ELR (cell line): Measurements from ENCODE around the gene DTX3L.

Source experiments
- DNase-seq: peaks from one replicate; pipeline ENCODE4 v3.0.0-alpha.2; 2015; ENCODE audit warnings: low read depth

The DTX3L gene

DNA sequence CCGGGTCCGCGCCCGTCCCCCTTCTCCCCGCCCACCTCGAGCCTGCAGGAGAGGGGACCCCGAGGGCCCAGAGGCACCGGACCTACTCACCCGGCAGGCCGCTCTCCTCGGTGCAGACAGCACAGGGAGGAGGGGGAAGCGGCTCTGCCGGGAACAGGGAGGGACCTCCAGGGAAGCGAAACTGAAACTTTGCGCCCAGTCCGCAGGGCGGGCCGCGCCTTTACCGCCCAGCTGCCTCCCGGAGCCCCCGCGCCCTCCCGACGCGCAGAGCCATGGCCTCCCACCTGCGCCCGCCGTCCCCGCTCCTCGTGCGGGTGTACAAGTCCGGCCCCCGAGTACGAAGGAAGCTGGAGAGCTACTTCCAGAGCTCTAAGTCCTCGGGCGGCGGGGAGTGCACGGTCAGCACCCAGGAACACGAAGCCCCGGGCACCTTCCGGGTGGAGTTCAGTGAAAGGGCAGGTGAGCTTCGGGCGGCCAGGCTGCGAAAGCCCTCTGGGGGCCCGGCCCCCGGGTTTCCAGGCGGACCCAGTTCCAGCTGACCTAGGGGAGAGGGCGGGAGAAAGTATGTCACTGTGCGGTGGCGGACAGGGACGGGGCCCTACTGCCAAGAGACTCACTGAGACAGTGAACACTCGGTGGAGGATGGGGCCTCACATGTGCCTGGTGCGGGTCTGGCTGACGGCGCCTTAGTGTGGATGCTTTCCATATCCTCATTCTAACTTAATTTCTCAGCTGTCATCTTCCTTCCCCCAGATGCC, at the start of gene DTX3L, which contains the start of gene PARP9:
Gene DTX3L (plus strand): TSS at position 184 of the 758 bp plus-strand sequence. CDS start 89 bp downstream, at position 273.
Gene PARP9 (minus strand): TSS at position 146 of the 758 bp plus-strand sequence. CDS start 4,680 bp downstream, outside the sequence.
- DNase-seq: peak; percentile 90

DNA sequence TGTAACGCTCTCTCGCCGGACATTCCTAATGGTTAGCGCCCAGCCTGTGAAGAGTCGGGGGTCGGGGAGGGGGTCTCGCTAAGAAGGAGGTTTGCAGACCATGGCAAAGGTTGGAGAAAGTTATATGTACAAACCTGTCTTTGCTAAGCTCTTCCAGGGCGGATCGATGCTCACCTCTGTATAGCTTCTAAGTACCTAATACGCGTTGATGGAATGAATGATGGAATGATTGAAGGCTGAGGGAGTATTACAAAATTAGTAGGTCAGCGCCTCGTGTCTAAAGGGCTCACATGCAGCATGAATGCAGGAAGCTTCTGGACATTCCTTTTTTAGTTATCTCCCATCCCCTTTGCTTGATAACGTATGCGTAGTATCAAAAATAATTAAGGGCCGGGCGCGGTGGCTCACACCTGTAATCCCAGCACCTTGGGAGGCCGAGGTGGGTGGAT, 49.1 kb upstream of the DTX3L start:
- DNase-seq: no peak

GRCh38 chr3:122515870-122516269, 48.3 kb upstream of the DTX3L start:
- DNase-seq: no peak

- DNase-seq: no peak
Measured at GRCh38 chr3:122516846-122517360, 47.2 kb upstream of the DTX3L start.

DNA sequence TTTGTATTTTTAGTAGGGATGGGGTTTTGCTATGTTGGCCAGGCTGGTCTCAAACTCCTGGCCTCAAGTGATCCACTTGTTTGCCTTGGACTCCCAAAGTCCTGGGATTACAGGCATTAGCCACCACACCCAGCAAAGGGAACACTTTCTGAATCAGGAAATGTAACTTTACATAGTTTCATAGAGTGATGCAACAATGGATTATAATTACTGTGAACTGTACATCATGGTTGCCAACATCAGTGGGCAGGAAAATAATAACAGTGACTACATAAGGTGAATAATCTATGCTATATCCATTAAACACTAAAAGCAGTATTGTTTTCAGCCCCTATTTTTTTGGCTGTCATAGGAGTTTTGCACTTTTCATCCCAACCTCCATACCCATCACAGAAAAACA, 44.4 kb upstream of the DTX3L start:
- no peak for DNase-seq

- no peak for DNase-seq
Measured at GRCh38 chr3:122520861-122521260, 43.3 kb upstream of the DTX3L start.

GRCh38 chr3:122523317-122523716, 40.8 kb upstream of the DTX3L start:
- no peak for DNase-seq

DNA sequence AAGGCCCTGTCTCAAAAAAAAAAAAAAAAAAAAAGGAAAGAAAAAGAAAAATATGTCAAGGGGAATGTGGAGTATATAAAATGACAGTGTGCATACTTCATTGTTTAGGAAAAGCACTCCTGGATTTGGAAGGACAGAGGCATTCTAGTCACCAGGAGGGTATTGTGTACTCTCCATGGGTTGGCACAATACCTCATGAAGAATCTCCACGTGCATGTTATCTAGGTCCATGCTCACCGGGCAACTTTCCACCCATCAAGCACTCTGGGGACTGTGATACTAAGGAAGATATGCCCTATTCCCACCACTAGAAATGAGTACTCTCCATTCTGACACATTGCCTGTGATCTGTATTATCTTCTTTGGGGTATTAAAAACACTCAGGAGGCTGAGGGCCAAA, 34.0 kb upstream of the DTX3L start:
- no peak for DNase-seq

GRCh38 chr3:122533480-122533879, 30.7 kb upstream of the DTX3L start:
- peak; percentile 13 for DNase-seq

GRCh38 chr3:122533931-122534334, 30.2 kb upstream of the DTX3L start:
- DNase-seq: peak; percentile 96

GRCh38 chr3:122535964-122536631, 28.0 kb upstream of the DTX3L start:
- no peak for DNase-seq

DNA sequence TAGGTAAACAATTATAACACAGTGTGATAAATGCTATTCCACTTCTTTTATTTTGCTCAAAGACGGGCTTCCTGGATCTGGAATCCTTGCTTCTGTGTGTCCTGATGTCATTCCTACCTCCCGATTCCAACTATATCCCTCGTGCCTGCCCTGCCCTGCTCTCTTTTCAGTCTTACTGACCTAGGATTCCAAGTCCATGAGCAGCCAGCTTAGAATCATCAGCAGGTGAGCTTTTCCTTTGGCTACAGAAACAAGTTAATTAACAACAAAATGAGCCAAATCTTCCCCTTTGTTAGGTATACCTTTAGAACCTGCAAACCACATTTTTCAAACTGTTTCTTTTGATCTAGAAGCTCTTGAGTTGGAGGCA, 27.5 kb upstream of the DTX3L start:
- DNase-seq: no peak

GRCh38 chr3:122538956-122539490, 25.1 kb upstream of the DTX3L start:
- no peak for DNase-seq

DNA sequence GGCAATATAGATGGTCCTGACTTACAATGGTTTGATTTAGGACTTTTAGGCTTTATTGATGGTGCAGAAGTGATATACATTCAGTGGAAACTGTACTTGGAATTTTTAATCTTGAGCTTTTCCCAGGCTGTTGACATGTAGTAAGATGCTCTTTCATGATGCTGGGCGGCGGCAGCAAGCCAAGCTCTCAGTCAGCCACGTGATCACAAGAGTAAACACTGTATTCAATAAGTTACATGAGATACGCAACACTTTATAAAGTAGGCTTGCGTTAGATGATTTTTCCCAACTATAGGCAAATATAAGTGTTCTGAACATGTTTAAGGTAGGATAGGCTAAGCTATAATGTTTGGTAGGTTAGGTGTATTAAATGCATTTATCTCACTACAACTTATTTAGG, 18.0 kb upstream of the DTX3L start:
- no peak for DNase-seq

DNA sequence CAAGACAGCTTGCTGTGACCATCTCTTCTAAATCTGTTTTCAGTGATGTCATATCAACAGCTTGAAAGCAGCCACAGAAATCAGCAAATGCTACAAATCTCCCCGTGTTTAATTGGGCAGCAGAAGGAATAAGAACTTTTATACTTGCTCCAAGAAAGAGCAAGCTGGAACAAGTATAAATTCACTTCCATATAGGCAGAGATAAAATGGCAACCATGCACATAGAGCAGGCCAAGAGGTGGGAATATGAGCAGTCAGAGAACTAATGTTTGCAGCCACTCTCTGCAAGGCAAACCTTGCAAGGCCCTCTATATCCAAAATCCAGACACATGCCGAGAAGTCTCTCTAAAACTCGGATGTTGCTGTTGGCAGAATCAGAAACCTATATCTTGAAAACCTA, 16.1 kb upstream of the DTX3L start:
- no peak for DNase-seq

DNA sequence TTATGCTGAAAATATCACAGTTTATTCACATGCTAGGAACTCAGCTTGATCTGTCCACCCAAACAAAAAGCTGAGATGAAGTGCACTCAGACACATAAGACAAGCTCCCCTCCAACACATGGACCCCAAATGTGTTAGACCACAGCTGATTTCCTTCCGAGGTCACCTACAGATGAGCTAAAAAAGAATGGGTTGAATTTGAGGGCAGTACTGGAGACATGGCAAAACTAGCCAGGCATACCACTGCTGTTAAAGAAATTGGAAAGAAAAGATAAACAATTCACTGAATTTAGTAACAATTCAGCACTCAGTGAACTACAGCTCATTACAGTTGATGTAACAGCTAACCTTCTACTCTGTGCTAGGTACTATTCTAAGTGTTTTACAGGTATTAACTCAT, 15.5 kb upstream of the DTX3L start:
- no peak for DNase-seq

- DNase-seq: no peak
Measured at GRCh38 chr3:122553171-122553570, 11.0 kb upstream of the DTX3L start.

DNA sequence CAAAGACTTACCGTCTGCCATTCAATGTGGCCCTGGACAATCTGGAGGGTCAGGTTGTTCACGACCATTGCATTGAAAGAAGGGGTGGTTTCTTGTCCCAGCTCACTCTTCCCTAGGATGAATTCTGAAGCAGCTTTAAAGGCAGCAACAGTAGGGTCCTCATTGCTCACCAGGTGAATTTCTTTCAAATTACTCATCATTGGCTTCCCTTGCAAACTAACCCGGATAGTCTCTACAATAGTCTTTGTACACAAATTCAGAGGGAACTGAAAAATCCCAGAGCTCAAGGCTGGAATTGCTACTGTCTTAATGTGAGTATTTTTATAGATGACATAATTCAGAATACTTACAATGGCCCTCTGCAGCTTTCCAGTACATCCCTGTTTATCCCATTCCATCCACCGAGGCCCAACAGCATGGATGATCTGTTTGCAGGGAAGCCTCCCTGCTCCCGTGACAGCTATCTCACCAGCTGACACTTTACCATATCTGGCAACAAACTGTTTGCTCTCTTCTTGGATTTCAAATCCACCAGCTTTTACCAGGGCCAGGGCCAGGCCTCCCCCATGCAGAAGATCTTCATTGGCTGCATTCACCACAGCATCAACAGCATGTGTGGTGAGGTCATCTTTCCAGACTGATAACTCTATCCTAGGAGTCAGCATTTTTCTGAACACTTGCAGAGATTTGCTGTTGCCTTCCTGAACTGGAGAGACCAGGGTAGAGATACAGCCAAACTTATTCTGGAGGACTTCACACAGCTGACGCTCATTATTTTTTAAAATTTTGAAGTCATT, 8.7 kb upstream of the DTX3L start:
- DNase-seq: peak; percentile 68

DNA sequence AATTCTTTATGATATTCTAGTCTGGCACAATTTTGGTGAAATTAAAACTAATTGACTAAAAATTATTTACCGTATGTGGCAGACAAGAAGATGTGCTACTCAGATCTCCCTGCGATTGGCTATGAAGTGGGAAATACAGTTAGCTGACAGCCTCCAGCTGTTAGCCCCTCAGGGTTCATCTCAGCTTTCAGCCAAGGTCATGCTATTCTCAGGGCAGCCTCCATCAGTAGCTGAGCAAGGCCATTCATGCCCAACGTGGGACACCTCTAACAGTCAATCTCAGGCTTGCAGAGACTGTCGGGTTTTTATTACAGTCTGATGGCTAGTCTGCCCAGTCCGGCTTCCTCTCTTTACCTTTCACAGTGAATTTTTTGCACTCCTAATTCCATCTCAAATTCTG, 6.8 kb upstream of the DTX3L start:
- DNase-seq: no peak

DNA sequence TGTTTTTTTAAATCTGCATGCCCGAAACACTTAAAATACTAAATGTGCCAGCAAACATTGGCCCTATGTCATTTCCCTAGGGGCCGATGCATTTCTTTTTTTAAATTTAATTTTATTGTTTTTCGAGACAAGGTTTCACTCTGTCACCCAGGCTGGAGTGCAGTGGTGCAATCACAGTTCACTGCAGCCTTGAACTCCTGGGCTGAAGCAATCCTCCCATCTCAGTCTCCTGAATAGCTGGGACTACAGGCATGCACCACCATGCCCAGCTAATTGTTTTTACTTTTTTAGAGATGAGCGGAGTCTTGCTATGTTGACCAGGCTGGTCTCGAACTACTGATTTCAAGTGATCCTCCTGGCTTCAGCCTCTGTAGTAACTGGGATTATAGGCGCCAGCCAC, 5.5 kb upstream of the DTX3L start:
- no peak for DNase-seq

- no peak for DNase-seq
Measured at GRCh38 chr3:122559906-122560305, 4.2 kb upstream of the DTX3L start.

- peak; percentile 77 for DNase-seq
Measured at GRCh38 chr3:122560680-122561079, 3.5 kb upstream of the DTX3L start.
